LNCaP clone FGC (cell line): ENCODE data around the gene SAPCD1.

ENCODE experiments used
- DNase-seq: peaks from one replicate; pipeline ENCODE4 v3.0.0-alpha.2; 2011; ENCODE audit warnings: low read depth
- H3K4me3 ChIP-seq: 2 replicates; pipeline ENCODE4 v1.5.1; 2011; ENCODE audit warnings: mild to moderate bottlenecking, low read depth, low read length, control low read depth
- TF ChIP-seq, protein P1 (sequence below): IDR thresholded peaks from 2 replicates; pipeline ENCODE4 v1.5.1; 2012; ENCODE audit warnings: mild to moderate bottlenecking; ENCODE audit not compliant: control insufficient read depth, insufficient read depth; ENCODE audit errors: extremely low read depth

SAPCD1 gene

DNA sequence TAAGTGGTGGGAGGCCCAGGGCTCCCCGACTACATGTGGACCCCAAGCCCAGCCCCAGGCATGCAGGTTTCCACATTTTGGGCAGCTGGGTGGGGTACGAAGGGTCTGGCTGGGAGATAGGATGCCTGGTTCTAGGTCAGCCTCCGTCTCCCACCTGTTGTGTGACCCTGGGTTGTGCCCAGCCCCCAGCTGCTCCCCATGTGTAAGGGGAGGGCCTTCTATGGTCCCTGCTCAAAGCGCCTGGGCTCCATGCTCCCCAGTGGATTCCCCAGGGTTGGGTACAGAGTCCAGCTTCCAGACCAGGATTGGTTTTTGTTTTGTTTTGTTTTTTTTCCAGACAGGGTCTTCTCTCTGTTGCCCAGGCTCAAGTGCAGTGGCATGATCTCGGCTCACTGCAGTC lies 15.7 kb downstream of the SAPCD1 start:
- TF ChIP-seq, protein P1, sequence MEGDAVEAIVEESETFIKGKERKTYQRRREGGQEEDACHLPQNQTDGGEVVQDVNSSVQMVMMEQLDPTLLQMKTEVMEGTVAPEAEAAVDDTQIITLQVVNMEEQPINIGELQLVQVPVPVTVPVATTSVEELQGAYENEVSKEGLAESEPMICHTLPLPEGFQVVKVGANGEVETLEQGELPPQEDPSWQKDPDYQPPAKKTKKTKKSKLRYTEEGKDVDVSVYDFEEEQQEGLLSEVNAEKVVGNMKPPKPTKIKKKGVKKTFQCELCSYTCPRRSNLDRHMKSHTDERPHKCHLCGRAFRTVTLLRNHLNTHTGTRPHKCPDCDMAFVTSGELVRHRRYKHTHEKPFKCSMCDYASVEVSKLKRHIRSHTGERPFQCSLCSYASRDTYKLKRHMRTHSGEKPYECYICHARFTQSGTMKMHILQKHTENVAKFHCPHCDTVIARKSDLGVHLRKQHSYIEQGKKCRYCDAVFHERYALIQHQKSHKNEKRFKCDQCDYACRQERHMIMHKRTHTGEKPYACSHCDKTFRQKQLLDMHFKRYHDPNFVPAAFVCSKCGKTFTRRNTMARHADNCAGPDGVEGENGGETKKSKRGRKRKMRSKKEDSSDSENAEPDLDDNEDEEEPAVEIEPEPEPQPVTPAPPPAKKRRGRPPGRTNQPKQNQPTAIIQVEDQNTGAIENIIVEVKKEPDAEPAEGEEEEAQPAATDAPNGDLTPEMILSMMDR: no peak
- no peak overlapping the region for H3K4me3 ChIP-seq
- DNase-seq: no peak

DNA sequence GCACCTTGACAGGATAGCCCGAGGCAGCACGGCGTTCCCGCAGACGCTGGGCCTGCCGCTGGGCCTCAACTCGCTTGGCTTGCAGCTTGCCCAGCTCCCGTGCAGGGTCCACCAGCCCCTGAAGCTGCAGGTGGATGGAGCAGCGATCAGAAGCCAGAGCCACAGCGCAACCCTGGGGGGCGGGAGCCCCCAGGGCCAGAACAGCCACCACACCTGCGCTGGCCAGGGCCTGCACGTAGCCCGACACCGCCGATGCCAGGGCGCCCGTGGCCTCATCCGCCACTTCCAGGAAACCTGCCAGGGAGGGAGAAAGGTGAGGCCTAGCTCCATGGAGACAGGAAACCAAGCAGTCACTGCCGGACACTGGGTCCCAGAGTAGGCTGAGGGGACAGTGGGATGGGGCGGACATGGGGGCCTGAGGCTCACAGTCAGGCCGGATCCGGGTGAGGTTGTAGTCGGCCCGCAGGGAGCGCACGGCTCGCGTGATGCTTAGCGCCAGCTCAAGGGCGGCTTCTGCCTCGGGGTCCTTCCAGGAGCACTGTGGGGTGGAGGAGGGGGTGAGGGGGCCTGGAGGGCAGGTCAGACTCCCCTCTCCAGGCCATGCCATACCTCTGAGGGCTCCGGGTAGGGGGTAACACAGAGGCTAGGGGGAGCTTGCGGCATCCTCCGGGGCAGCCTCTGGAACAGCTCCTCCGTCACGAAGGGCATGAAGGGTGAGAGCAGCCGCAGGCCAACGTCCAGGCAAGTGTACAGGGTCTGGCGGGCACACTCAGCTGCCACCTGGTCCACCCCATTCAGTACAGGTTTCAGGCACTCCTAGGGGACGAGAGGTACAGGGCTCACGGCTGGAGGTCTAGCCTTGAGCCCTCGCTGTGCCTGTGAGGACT lies 16.8 kb downstream of the SAPCD1 start:
- DNase-seq: no peak
- TF ChIP-seq, protein P1: no peak
- no peak overlapping the region for H3K4me3 ChIP-seq

DNA sequence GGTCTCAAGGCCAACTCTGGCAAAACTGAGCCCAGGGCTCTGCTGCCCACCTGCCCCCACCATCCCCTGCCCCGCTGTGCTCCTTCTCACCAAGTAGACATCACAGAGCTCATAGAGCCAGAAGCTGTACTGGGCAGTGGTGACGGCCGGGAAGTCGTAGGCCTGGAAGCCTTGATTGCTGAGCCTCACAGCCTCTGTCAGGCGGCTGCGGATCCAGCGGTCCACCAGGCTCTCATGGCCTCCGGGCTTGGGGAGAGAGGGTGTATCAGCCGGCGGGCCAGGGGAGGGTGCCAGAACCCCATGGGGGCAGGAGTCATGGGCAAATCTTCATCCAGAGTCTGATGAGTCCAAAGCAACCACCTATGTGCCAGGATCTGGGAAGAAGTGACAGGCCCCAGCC lies 17.5 kb downstream of the SAPCD1 start:
- H3K4me3 ChIP-seq: no peak overlapping the region
- no peak for DNase-seq
- TF ChIP-seq, protein P1: no peak

DNA sequence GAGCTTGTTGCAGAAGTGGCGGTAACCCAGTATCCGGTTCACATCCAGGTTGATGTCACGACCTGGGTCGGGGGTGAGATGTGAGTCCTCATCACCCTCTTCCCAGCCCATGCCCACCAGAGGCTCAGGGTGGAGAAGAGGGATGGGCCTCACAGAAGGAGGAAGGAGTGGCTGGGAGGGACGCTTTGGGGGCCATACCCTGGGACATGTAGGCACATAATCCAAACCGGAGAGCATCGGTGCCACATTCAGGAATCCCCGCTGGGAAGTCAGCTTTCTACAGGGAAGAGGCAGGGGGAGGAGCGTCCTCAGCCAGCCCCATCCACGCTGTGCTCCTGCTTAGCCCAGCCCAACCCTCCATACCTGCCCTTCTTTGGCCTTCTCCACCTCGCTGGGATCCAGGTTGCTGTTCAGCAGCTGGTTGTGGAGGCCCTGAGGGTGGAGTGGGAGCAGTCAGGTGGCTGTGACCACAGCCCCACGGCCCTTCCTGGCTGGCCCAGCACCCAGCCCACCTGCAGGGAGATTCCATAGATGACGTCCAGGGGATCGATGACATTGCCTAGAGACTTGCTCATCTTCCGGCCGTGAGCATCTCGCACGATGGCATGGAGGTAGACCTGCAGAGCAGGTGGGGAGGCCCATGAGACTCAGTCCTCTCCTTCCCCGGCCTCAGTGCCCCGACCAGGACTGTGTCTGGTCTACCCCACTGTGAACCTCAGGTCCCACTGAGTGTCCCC lies 18.2 kb downstream of the SAPCD1 start:
- TF ChIP-seq, protein P1: no peak
- DNase-seq: no peak
- no peak overlapping the region for H3K4me3 ChIP-seq

DNA sequence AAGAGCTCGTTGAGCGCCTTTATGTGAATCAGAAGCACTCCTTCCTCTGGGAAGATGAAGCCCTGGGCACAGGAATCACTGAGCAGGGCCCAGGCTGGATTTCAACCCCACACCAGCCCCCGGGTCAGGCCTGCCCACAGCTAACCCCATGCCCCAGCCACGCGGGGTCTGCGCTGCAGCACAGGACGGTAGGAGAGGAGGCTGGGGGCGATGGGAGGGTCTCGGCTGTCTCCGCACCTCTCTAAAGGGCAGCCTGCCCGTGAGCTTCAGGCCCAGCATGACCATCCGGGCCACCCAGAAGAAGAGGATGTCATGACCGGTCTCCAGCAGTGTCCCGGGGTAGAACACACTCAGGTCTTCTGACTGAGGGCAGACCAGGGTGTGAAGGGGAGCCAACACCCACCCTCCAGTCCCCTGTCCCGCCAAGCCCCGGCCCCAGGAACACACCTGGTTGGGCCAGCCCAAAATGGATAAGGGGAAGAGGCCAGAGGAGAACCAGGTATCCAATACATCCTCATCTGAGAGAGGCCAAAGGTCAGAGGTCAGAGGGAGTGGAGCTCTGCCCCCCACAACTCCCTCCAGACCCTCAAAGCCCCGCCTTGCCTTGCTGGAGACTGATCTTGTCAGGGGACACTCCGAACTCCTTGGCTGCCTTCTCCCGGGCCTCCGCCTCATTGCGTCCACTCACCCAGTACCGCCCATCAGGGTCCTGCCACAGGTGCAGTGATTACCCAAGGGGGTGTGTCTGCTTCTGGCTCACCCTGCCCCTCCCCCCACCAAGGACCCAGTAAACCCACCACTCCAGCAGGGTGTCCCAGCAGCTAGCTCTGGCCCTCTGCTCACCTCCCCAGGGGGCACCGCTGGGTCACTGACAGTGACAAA lies 19.0 kb downstream of the SAPCD1 start:
- TF ChIP-seq, protein P1: no peak
- DNase-seq: no peak
- no peak overlapping the region for H3K4me3 ChIP-seq

DNA sequence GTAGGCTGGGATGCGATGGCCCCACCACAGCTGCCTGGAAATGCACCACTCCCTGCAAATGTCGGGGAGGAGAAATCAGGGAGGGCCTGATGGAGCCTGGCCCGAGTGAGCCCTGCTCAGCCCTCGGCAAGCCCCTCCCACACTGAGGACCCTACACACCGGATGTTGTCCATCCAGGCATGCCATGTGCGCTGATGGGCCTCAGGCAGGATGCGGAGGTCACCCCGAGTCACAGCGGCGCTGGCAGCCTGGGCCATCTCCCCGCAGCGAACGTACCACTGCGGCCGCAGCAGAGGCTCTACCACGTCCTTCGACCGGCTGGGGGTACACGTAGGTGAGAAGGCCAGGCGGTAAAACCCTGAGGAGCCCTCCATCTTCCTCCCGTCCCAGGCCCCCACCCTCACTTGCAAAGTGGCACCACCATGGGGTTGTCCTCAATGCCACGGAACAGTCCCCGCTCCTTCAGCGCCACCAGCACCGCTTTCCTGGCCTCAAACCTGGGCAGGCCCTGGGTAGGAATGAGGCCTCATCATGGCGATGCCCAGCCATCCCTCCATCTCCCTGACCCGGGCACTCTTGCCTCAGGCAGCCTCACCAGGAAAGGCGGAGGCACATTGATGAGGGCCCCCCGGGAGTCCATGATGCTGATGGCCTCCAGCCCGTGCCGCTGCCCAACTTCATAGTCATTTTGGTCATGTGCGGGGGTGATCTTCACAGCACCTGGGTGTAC lies 19.8 kb downstream of the SAPCD1 start:
- TF ChIP-seq, protein P1: no peak
- H3K4me3 ChIP-seq: no peak overlapping the region
- DNase-seq: no peak
